WERI-Rb-1 (cell line): ENCODE results near the gene AGAP1.

Experiments used
- DNase-seq: peaks from one replicate; pipeline ENCODE4 v3.0.0-alpha.2; 2020
- H3K27ac ChIP-seq: fragments of 250-450 bp; sonication (Bioruptor Pico); 2 replicates; pipeline ENCODE4 v1.5.1; 2020; ENCODE audit warnings: mild to moderate bottlenecking, moderate library complexity
- H3K27me3 ChIP-seq: fragments of 250-450 bp; sonication (Bioruptor Pico); 2 replicates; pipeline ENCODE4 v1.5.1; 2021; ENCODE audit warnings: mild to moderate bottlenecking, low read depth, moderate library complexity; ENCODE audit not compliant: insufficient read depth, severe bottlenecking
- H3K36me3 ChIP-seq: fragments of 250-450 bp; sonication (Bioruptor Pico); 2 replicates; pipeline ENCODE4 v1.5.1; 2020; ENCODE audit warnings: mild to moderate bottlenecking, moderate library complexity
- H3K4me3 ChIP-seq: 2 replicates; pipeline ENCODE4 v1.5.1; 2011; ENCODE audit warnings: low read depth, mild to moderate bottlenecking, control low read depth, low read length
- H3K9me3 ChIP-seq: fragments of 250-450 bp; sonication (Bioruptor Pico); 2 replicates; pipeline ENCODE4 v1.5.1; 2021; ENCODE audit warnings: mild to moderate bottlenecking, moderate library complexity; ENCODE audit not compliant: severe bottlenecking
- TF ChIP-seq, protein P1 (sequence below): IDR thresholded peaks from 2 replicates; pipeline ENCODE4 v1.5.1; 2011; ENCODE audit warnings: low read depth, mild to moderate bottlenecking, control low read depth, inconsistent platforms, low read length

The AGAP1 gene

DNA sequence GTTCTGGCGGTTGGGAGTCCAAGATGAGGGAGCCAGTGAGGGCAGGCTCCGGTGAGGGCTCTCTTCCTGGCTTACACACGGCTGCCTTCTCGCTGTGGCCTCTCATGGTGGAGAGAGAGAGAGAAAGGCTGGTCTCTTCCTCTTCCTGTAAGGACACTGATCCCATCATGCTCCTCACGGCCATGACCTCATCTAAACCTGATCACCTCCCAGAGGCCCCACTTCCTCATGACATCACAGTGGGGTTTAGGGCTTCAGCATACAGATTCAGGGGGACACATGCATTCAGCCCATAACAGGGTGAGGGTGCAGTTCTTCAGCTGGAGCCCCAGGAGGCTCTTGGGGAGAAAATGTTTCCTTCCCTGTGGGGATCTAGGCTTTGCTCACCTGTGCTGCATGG lies 29.2 kb downstream of the AGAP1 start:
- Histone ChIP-seq H3K27ac (no peak overlapping the region), H3K27me3 (no peaks in the 10 kb centered on the region), H3K4me3 (no peak overlapping the region), H3K9me3 (no peaks in the 10 kb centered on the region), H3K36me3 (no peaks in the 10 kb centered on the region)
- no peak for DNase-seq
- TF ChIP-seq, protein P1, sequence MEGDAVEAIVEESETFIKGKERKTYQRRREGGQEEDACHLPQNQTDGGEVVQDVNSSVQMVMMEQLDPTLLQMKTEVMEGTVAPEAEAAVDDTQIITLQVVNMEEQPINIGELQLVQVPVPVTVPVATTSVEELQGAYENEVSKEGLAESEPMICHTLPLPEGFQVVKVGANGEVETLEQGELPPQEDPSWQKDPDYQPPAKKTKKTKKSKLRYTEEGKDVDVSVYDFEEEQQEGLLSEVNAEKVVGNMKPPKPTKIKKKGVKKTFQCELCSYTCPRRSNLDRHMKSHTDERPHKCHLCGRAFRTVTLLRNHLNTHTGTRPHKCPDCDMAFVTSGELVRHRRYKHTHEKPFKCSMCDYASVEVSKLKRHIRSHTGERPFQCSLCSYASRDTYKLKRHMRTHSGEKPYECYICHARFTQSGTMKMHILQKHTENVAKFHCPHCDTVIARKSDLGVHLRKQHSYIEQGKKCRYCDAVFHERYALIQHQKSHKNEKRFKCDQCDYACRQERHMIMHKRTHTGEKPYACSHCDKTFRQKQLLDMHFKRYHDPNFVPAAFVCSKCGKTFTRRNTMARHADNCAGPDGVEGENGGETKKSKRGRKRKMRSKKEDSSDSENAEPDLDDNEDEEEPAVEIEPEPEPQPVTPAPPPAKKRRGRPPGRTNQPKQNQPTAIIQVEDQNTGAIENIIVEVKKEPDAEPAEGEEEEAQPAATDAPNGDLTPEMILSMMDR: no peak

DNA sequence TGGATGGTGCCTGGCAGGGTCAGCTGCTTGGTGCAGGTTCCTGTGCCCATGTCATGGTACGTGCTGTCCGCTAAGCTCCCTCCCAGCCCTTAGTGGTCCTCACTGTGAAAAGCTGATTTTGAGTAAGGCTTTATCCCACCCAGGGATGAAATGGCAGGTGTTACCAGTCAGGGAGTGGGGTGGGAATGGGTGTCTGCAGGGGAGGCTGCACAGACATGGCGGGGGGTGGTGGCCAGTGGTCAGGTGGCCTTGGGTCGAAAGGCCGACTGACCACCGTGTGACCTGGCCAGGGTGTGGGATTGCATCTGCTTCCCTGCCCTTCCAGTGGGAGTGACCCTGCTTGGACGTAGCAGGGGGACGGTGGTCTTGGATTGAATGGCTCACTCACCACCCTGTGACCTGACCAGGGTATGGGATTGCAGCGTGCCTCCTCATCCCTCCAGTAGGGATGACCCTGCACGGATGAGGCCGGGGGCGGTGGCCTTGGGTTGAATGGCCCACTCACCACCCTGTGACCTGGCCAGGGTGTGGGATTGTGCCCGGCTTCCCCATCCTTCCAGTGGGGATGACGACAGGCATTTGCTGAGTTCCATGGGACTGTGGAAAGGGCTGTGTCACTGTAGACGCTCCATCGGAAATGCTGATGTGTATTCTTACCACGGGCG lies 29.8 kb downstream of the AGAP1 start:
- Histone ChIP-seq H3K36me3 (no peaks in the 10 kb centered on the region), H3K27ac (no peak overlapping the region), H3K27me3 (no peaks in the 10 kb centered on the region), H3K9me3 (no peaks in the 10 kb centered on the region), H3K4me3 (no peak overlapping the region)
- no peak for DNase-seq
- TF ChIP-seq, protein P1: no peak

DNA sequence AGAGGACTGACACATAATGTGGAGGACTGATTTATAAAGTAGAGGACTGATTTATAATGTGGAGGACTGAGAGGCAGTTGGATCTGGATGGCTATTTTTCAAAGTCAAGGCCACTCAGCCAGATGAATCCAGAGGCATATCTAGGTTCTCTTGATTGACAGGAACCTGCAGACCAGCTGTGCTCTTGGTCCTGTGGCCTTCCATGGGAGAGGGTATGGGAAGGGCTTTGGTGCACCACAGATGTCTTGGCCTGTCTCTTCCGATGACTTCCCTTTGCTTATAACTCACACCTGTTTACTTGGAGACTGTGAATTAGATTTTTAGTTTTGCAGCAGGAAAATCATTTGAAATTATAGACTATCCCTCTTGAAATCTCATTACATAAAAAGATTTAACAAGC lies 32.3 kb downstream of the AGAP1 start:
- H3K27ac ChIP-seq: no peak overlapping the region
- H3K27me3 ChIP-seq: no peaks in the 10 kb centered on the region
- DNase-seq: no peak
- no peaks in the 10 kb centered on the region for H3K36me3 ChIP-seq
- TF ChIP-seq, protein P1: no peak
- H3K9me3 ChIP-seq: peaks cover 6% of the 10 kb centered on the region
- no peak overlapping the region for H3K4me3 ChIP-seq

DNA sequence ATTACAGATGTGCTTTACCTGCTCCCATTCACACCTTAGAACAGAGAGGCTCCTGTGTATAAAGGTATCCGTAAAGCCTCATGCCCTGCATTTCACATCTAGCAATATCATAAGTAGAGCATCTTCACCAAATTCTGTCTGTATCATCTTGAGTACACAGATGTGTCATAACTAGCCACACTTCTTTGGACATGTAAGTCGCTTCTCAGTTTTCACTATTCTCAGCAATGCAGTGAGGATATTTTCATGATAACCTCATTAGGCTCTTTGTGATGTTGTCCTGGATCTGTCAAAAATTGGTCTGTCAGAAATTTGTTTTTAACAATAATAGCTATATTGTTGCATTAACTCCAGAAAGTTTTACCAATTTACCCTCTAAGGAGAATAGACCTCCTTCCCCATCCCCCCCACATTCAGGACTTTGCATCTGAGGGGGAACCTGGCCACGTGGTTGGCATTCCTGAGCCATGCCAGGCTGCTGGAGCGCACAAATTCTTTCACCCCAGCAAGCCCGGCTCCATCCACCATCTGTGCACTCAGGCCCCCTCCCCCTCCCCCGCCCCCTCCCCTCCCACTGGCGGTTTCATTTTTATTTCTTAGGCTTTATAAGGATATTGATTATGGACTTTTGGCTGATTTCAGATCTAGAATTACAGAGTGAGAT lies 34.1 kb downstream of the AGAP1 start:
- TF ChIP-seq, protein P1: no peak
- DNase-seq: no peak
- Histone ChIP-seq H3K27ac (no peak overlapping the region), H3K27me3 (no peaks in the 10 kb centered on the region), H3K9me3 (peaks cover 6% of the 10 kb centered on the region), H3K36me3 (no peaks in the 10 kb centered on the region), H3K4me3 (no peak overlapping the region)

DNA sequence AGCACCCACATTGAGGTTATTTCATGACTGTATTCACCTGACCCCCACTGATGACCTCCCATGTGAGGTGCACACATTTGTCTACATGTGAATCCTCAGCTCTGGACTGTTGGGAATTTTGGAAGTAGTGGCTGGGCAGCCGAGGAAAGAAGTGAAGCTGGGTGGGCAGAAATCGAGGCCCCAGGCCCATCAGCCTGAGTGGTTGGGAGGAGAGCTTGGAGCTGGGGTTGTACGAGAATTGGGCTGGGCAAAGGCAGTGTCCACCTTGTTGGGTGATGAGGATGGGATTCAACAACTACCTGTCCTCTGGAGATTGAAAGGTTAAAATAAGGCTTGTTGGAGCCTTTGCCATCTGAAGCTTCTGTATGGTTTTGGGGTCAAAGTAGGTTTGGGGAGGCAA lies 35.8 kb downstream of the AGAP1 start:
- TF ChIP-seq, protein P1: no peak
- no peak overlapping the region for H3K27ac ChIP-seq
- no peak overlapping the region for H3K4me3 ChIP-seq
- H3K27me3 ChIP-seq: no peaks in the 10 kb centered on the region
- H3K36me3 ChIP-seq: no peaks in the 10 kb centered on the region
- peaks cover 6% of the 10 kb centered on the region for H3K9me3 ChIP-seq
- no peak for DNase-seq
